H1 (cell line): ENCODE measurements around the gene TMEM51. TPM values are rescaled to one million over a fixed set of nuclear protein-coding genes. Genes with fewer than 3 reads are reported as not detected.

Source experiments
- CTCF ChIA-PET: fragments of 300-600 bp; sonication (Branson Sonifier 250); formaldehyde crosslinking; loops from one replicate; lab custom pipeline; 2021; ENCODE audit not compliant: partially characterized antibody; lab: Charles Lee
- POLR2A ChIA-PET: fragments of 300-600 bp; sonication (Branson Sonifier 250); formaldehyde crosslinking; loops from one replicate; lab custom pipeline; 2021; ENCODE audit warnings: inconsistent platforms; ENCODE audit not compliant: partially characterized antibody; lab: Charles Lee
- DNase-seq, 2 experiments: peaks; one replicate each; pipeline versions ENCODE4 v3.0.0 to v3.0.0-alpha.2; 2010 to 2022; ENCODE audit warnings: low spot score in 2 of 2, low read depth in 1 of 2, mixed read lengths in 1 of 2
- FAIRE-seq: peaks from 2 replicates; lab custom pipeline; 2011; peaks lifted over from hg19 to GRCh38; lab: Jason Lieb, UNC
- H2AFZ ChIP-seq: 2 replicates; pipeline ENCODE4 v1.8.1; 2012; ENCODE audit warnings: low read length, inconsistent platforms
- H2AK5ac ChIP-seq: 2 replicates; pipeline ENCODE4 v1.6.1; 2013; ENCODE audit warnings: low read depth, low read length
- H2BK120ac ChIP-seq: replicated peaks from 2 replicates; pipeline ENCODE3; 2013; ENCODE audit warnings: low read depth, low read length, inconsistent platforms
- H2BK12ac ChIP-seq: 2 replicates; pipeline ENCODE4 v1.6.1; 2013; ENCODE audit warnings: low read depth, low read length
- H2BK15ac ChIP-seq: 2 replicates; pipeline ENCODE4 v1.6.1; 2013; ENCODE audit warnings: low read length
- H2BK20ac ChIP-seq: 2 replicates; pipeline ENCODE4 v1.6.1; 2013; ENCODE audit warnings: low read length
- H2BK5ac ChIP-seq: 2 replicates; pipeline ENCODE4 v1.6.1; 2013; ENCODE audit warnings: low read depth, low read length
- H3K14ac ChIP-seq: 2 replicates; pipeline ENCODE4 v1.6.1; 2013; ENCODE audit warnings: inconsistent platforms; ENCODE audit not compliant: insufficient read length
- H3K18ac ChIP-seq: 2 replicates; pipeline ENCODE4 v1.6.1; 2013; ENCODE audit warnings: low read length; ENCODE audit errors: extremely low read depth
- H3K23ac ChIP-seq: 2 replicates; pipeline ENCODE4 v1.6.1; 2013; ENCODE audit warnings: inconsistent platforms; ENCODE audit not compliant: insufficient read length
- H3K23me2 ChIP-seq: 2 replicates; pipeline ENCODE4 v1.6.1; 2013; ENCODE audit warnings: low read depth, low read length
- H3K27ac ChIP-seq: 2 replicates; pipeline ENCODE4 v1.6.1; 2011; ENCODE audit warnings: low read depth, low read length, inconsistent platforms
- H3K27me3 ChIP-seq, 4 experiments: replicated peaks in 1 of 4; 1 replicate in 1 of 4; 2 replicates in 3 of 4; pipeline versions ENCODE4 v1.6.1 to v1.8.1; 2011 to 2013; ENCODE audit warnings: low read length in 3 of 4, mild to moderate bottlenecking in 3 of 4, inconsistent platforms in 2 of 4, mixed read lengths in 2 of 4, moderate library complexity in 1 of 4; ENCODE audit not compliant: control insufficient read depth in 3 of 4, insufficient read depth in 3 of 4; ENCODE audit errors: extremely low read depth in 1 of 4
- H3K36me3 ChIP-seq, 4 experiments: 2 replicates each; pipeline versions ENCODE4 v1.6.1 to v1.8.1; 2011 to 2013; ENCODE audit warnings: mild to moderate bottlenecking in 4 of 4, low read length in 3 of 4, moderate library complexity in 2 of 4, control low read depth in 1 of 4, inconsistent platforms in 1 of 4; ENCODE audit not compliant: insufficient read depth in 4 of 4, control insufficient read depth in 2 of 4
- H3K4ac ChIP-seq: replicated peaks from 2 replicates; pipeline ENCODE3; 2013; ENCODE audit warnings: low read length, low read depth, mixed read lengths, inconsistent platforms; ENCODE audit not compliant: insufficient read length
- H3K4me1 ChIP-seq, 4 experiments: replicated peaks in 1 of 4; 1 replicate in 1 of 4; 2 replicates in 3 of 4; pipeline versions ENCODE4 v1.6.1 to v1.8.1; 2011 to 2013; ENCODE audit warnings: low read length in 3 of 4, inconsistent platforms in 2 of 4, mixed read lengths in 1 of 4; ENCODE audit not compliant: insufficient read depth in 4 of 4, control insufficient read depth in 3 of 4
- H3K4me2 ChIP-seq, 2 experiments: 2 replicates each; pipeline versions ENCODE4 v1.6.1 to v1.8.1; 2011 to 2013; ENCODE audit warnings: low read depth in 2 of 2, low read length in 2 of 2, control low read depth in 1 of 2, inconsistent platforms in 1 of 2, mild to moderate bottlenecking in 1 of 2; ENCODE audit not compliant: insufficient read depth in 1 of 2
- H3K4me3 ChIP-seq, 4 experiments: fragments of 200-600, 300-600 bp in 1 of 4; sonication (generic), shearing (Covaris generic), sonication (Bioruptor Twin) in 1 of 4; 2 replicates each; pipeline versions ENCODE4 v1.5.1 to v1.8.1; 2011 to 2016; ENCODE audit warnings: low read length in 4 of 4, low read depth in 3 of 4, control low read depth in 2 of 4, inconsistent platforms in 2 of 4, mild to moderate bottlenecking in 2 of 4, mixed read lengths in 1 of 4, moderate library complexity in 1 of 4; ENCODE audit not compliant: insufficient read depth in 2 of 4; ENCODE audit errors: extremely low read depth in 1 of 4
- H3K56ac ChIP-seq: replicated peaks from 2 replicates; pipeline ENCODE3; 2013; ENCODE audit warnings: low read depth, mild to moderate bottlenecking, mixed read lengths, low read length, inconsistent platforms; ENCODE audit not compliant: insufficient read length
- H3K79me1 ChIP-seq: 2 replicates; pipeline ENCODE4 v1.6.1; 2013; ENCODE audit warnings: low read depth, low read length, control low read depth
- H3K79me2 ChIP-seq, 2 experiments: 2 replicates each; pipeline versions ENCODE4 v1.6.1 to v1.8.1; 2012 to 2013; ENCODE audit warnings: low read length in 2 of 2, mild to moderate bottlenecking in 2 of 2, inconsistent platforms in 1 of 2; ENCODE audit not compliant: insufficient read depth in 2 of 2, control insufficient read depth in 1 of 2
- H3K9ac ChIP-seq, 4 experiments: replicated peaks in 1 of 4; 1 replicate in 1 of 4; 2 replicates in 3 of 4; pipeline versions ENCODE4 v1.6.1 to v1.8.1; 2011 to 2013; ENCODE audit warnings: low read depth in 3 of 4, low read length in 3 of 4, control low read depth in 2 of 4, mild to moderate bottlenecking in 2 of 4, moderate library complexity in 2 of 4, inconsistent platforms in 1 of 4; ENCODE audit errors: extremely low read depth in 1 of 4
- H3K9me3 ChIP-seq, 2 experiments: 2 replicates each; pipeline versions ENCODE4 v1.6.1 to v1.8.1; 2012 to 2013; ENCODE audit warnings: mild to moderate bottlenecking in 2 of 2, moderate library complexity in 2 of 2, control low read depth in 1 of 2, inconsistent platforms in 1 of 2, low read depth in 1 of 2, low read length in 1 of 2, mixed read lengths in 1 of 2; ENCODE audit not compliant: insufficient read depth in 2 of 2
- H4K20me1 ChIP-seq, 2 experiments: replicated peaks in 1 of 2; 2 replicates each; pipeline versions ENCODE3 to v1.8.1; 2011 to 2013; ENCODE audit warnings: inconsistent platforms in 2 of 2, low read length in 2 of 2, mild to moderate bottlenecking in 1 of 2; ENCODE audit not compliant: insufficient read depth in 2 of 2, control insufficient read depth in 1 of 2
- H4K5ac ChIP-seq: 2 replicates; pipeline ENCODE4 v1.6.1; 2013; ENCODE audit warnings: low read length, low read depth, mixed read lengths, inconsistent platforms; ENCODE audit not compliant: insufficient read length
- H4K8ac ChIP-seq: 2 replicates; pipeline ENCODE4 v1.8.0; 2013; ENCODE audit warnings: mild to moderate bottlenecking, moderate library complexity, low read length, inconsistent platforms; ENCODE audit not compliant: insufficient read depth; ENCODE audit errors: extremely low read depth
- H4K91ac ChIP-seq: replicated peaks from 2 replicates; pipeline ENCODE3; 2013; ENCODE audit warnings: low read length, mixed read lengths, inconsistent platforms; ENCODE audit not compliant: insufficient read length
- RXRA ChIP-seq: IDR thresholded peaks from 2 replicates; pipeline ENCODE4 v1.6.1; 2011; ENCODE audit warnings: low read depth, mild to moderate bottlenecking, low read length, moderate library complexity; ENCODE audit not compliant: insufficient read depth
- WGBS, 2 experiments: shearing (Covaris generic) in 1 of 2; methylation state at CpG; one replicate each; pipeline versions ENCODE4 v1.1.6 to v1.1.7; 2013 to 2015; ENCODE audit warnings: low lambda C conversion rate in 2 of 2, mixed read lengths in 2 of 2, inconsistent platforms in 1 of 2, low coverage in 1 of 2, missing lambda C conversion rate in 1 of 2; ENCODE audit not compliant: insufficient replicate concordance in 2 of 2, insufficient coverage in 1 of 2, insufficient read length in 1 of 2; ENCODE audit errors: extremely low coverage in 1 of 2, missing lambda C conversion rate in 1 of 2; 5-methylcytosine and 5-hydroxymethylcytosine counted together
- polyA plus RNA-seq, 7 experiments: library from polyadenylated mRNA; depleted of rRNA in 3 of 7; stranded (reverse) in 5 of 7; unstranded in 2 of 7; fragments of >200 nt in 5 of 7; fragments of 200-250 nt in 2 of 7; gene quantifications; 1 replicate in 5 of 7; 2 replicates in 1 of 7; 4 replicates in 1 of 7; pipeline versions ENCODE4 v1.2.1 to v1.2.3, GENCODE V29; 2011 to 2013; ENCODE audit warnings: missing spikeins in 2 of 7, mixed read lengths in 2 of 7
- total RNA-seq: library from RNA; stranded (reverse); fragmentation: NEBNext Ultra II Directional; extraction: Animal tissue kit (Norgen Biotek cat#: 25700); gene quantifications from 2 replicates; pipeline ENCODE4 v1.2.1, GENCODE V29; 2021

The TMEM51 gene
- total and polyA plus RNA-seq, 2 of the 8 experiments (the other 6 are each of a cell fraction or from before 2014, with no cell fraction given), result 9.9 to 10.7 TPM

- DNase-seq, result no peak
- 91% methylated on average over 7 of the region's 7 CpGs; no CpG with 5 or more reads in 1 of the 2 experiments for WGBS, 2 experiments
- H2BK20ac ChIP-seq, result no peak overlapping the region
- no peaks in the 10 kb centered on the region for H3K23me2 ChIP-seq
- H2BK120ac ChIP-seq, result no peak overlapping the region
- H3K36me3 ChIP-seq, result no peaks in the 10 kb centered on the region
- CTCF ChIA-PET, result interaction anchor here (1.2 to 1.6 kb wide), 4 partner anchors 9 to 102 kb away, joined by 4 to 5 read pairs (median 4); partner anchors contain the start of gene TMEM51
- H3K23ac ChIP-seq, result no peak overlapping the region
- H3K4me1 ChIP-seq, result peaks cover 0 to 7% (median 0%) of the 10 kb centered on the region in 4 experiments; a peak in 3 of 7 replicates
- POLR2A ChIA-PET, result no interaction called here
- H3K14ac ChIP-seq, result no peak overlapping the region
- H3K79me2 ChIP-seq, result peaks cover 0 to 12% of the 10 kb centered on the region in 2 experiments; a peak in 2 of 4 replicates
- no peak overlapping the region for H2AK5ac ChIP-seq
- no peak overlapping the region for H3K4ac ChIP-seq
- H4K91ac ChIP-seq, result no peak overlapping the region
- no peaks in the 10 kb centered on the region for H3K27me3 ChIP-seq
- no peak overlapping the region for H2BK15ac ChIP-seq
- H3K9ac ChIP-seq, result no peak overlapping the region
- H3K4me2 ChIP-seq, result no peak overlapping the region
- no peak overlapping the region for H2AFZ ChIP-seq
- FAIRE-seq, result no peak
- no peaks in the 10 kb centered on the region; the same call in 1 of the 2 replicates for H3K79me1 ChIP-seq
- H4K20me1 ChIP-seq, result no peaks in the 10 kb centered on the region
- no peak overlapping the region for H2BK12ac ChIP-seq
- no peak overlapping the region for H4K8ac ChIP-seq
- H3K56ac ChIP-seq, result no peak overlapping the region
- no peak for TF ChIP-seq RXRA
- no peak overlapping the region for H3K4me3 ChIP-seq
- no peaks in the 10 kb centered on the region for H3K9me3 ChIP-seq
- no peak overlapping the region for H4K5ac ChIP-seq
- no peak overlapping the region for H3K27ac ChIP-seq
- no peak overlapping the region for H3K18ac ChIP-seq
- no peak overlapping the region for H2BK5ac ChIP-seq
These were observed 16.5 kb downstream of the TMEM51 start for GRCh38 chr1:15170071-15170470.
